Stimulated activated CD4-positive, alpha-beta T cell treated with anti-CD3 and anti-CD28 coated beads, Interleukin-1b, Interleukin-23, amount 100 ng/mL, for 4 hours (primary cell): ENCODE results near the gene TTC34.
"Not testable (repeated sequence)": the region's sequence is repeated elsewhere in the genome, so short reads cannot be mapped to it uniquely, and the experiment has no call there.

Experiments used
- DNase-seq, 2 donors: peaks; one replicate each; pipeline ENCODE4 v3.0.0-alpha.2; 2020; ENCODE audit warnings: low read depth in 2 of 2

Gene TTC34

GRCh38 chr1:2628933-2629626 lies 172.4 kb downstream of the TTC34 start:
- no peak for DNase-seq

GRCh38 chr1:2628191-2628932 lies 173.1 kb downstream of the TTC34 start:
- DNase-seq = no peak

GRCh38 chr1:2627746-2628145 lies 173.7 kb downstream of the TTC34 start:
- no peak for DNase-seq

- not testable (repeated sequence) for DNase-seq
These were observed 175.7 kb downstream of the TTC34 start for GRCh38 chr1:2625748-2626147.

GRCh38 chr1:2625311-2625710 lies 176.2 kb downstream of the TTC34 start:
- no peak for DNase-seq

GRCh38 chr1:2624735-2625300 lies 176.7 kb downstream of the TTC34 start:
- DNase-seq = no peak

- no peak for DNase-seq
These were observed 177.7 kb downstream of the TTC34 start for GRCh38 chr1:2623571-2624337.

GRCh38 chr1:2617971-2618470 lies 183.5 kb downstream of the TTC34 start:
- no peak for DNase-seq

GRCh38 chr1:2614145-2614544 lies 187.3 kb downstream of the TTC34 start:
- no peak for DNase-seq

GRCh38 chr1:2612591-2613365 lies 188.7 kb downstream of the TTC34 start:
- no peak for DNase-seq

- DNase-seq = no peak
These were observed 189.7 kb downstream of the TTC34 start for GRCh38 chr1:2611621-2612437.

GRCh38 chr1:2611031-2611501 lies 190.4 kb downstream of the TTC34 start:
- no peak for DNase-seq

- DNase-seq = no peak
These were observed 191.2 kb downstream of the TTC34 start for GRCh38 chr1:2610036-2610959.

GRCh38 chr1:2609319-2610035 lies 192.0 kb downstream of the TTC34 start:
- no peak for DNase-seq

GRCh38 chr1:2607641-2608091 lies 193.8 kb downstream of the TTC34 start:
- DNase-seq = no peak

- no peak for DNase-seq
These were observed 194.4 kb downstream of the TTC34 start for GRCh38 chr1:2606881-2607621.

- no peak for DNase-seq
These were observed 195.1 kb downstream of the TTC34 start for GRCh38 chr1:2606396-2606880.
